GM18526 (cell line): Measurements from ENCODE around the gene ABI3BP.

Experiments
- POLR2A ChIP-seq: IDR thresholded peaks from 3 replicates; pipeline ENCODE4 v1.6.1; 2011; ENCODE audit not compliant: insufficient read length; ENCODE audit errors: extremely low read depth

ABI3BP gene

DNA sequence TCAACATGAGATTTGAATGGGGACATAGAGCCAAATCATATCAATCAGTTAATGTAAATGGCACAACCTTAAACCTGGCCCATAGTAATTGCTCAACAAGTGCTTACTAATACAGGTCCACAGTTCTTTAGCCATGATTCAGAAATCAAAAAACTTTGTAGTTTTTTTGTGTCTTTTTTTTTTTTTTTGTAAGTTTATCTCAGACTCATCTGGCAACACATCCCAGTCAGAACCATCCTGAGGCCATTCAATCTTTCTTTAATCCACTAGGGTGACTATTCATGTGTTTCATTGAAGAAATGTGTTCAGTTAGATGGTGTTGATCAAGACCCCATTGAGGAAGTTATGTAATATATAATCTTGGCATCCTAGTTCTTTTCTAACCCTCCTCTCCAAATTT is 65.4 kb downstream of the ABI3BP start:
- TF ChIP-seq POLR2A, result no peak

DNA sequence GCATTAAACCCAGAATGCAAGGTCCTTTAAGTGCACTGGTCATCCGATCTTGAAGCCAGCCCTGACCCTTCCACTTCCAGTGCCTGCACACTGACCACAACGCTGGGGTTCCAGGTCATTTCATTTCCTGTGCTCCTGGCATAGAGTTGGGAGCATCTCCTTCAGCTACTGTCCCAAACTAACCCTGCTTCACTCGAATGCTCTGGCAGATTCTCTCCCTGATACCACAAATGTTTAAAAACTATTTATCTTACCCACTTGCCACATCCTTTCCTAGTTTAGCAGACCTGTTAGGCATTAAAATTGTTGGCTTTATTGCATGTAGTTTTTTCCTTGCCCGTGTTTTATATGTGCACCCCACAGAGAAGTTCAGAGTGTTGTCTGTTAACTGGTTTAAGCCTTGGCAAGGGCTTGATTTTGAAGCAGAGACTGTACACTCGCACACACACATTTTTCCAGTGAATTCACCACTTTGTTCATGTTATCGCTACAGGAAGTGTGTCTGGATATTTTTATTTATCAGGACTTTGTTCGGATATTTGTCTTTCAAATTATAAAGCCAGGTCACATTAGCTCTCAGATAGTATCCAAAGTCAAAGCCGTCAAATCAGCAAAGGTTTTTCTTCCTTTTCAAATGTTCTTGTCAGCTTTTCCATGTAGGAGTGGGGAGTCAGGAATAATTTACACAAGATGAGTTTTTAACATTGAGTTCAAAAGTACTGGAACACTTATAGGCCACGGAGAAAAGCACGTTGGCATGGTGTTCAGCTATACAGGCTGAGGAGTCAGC is 77.3 kb downstream of the ABI3BP start:
- TF ChIP-seq POLR2A, result no peak

DNA sequence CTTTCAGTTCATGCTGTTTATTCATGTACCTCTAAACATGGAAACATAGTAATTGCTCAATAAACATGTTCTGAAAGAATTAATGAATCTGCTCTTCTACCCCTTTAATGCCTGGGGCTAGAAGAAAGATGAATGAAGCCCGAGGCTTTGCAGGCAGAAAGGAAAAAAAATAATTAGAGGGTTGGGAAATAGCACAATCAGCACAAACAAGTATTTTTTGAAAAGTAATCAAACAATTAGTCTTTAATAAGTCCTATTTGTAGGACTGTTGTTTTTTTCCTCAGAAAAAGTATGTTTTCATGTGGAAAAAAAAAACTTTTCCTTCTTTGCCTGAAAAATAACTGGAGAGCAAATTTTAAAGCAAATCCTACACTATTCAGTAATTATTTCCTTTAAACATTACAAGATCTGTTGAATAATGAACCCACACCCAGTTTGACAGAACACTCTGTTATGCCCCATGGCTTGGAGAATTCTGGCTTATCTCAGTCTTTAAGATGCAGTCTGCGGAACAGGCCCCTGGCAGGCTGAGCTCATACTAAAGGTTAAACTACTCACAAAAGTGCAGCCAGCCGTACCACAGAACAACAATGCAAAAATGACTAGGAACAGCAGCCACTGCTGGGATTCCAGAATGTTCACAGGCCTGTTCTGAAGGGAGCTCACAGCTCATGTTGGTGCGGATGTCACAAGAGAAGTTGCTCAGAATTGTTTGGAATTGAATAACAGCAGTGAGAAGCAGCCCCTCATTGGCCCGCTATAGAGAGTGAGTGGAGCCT is 79.2 kb downstream of the ABI3BP start:
- no peak for TF ChIP-seq POLR2A

DNA sequence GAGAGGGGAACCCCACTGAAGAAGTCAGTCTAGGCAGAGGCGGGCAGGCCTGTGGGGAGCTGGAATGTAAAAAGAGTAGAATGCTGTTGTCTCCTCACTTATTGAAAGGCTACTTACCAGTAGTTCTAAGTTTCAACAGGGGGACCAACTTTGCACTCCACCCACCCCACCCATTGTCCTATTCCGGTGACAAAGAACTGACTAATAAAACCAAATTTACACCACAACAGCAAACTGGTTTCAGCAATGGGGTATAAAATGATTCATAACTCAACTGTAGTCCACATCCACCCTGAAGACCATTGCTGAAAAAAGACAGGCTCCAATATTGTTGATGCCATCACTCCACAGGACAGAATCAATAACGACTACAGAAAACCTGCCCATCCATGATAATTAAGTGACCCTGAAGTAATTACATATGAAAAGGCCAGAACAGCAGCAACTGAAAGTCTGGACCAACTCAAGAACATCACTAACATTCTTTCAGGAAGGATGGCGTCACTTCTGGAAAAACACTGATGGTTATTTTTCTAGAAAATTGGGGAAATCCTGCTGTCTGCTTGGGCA is 80.2 kb downstream of the ABI3BP start:
- TF ChIP-seq POLR2A, result no peak

DNA sequence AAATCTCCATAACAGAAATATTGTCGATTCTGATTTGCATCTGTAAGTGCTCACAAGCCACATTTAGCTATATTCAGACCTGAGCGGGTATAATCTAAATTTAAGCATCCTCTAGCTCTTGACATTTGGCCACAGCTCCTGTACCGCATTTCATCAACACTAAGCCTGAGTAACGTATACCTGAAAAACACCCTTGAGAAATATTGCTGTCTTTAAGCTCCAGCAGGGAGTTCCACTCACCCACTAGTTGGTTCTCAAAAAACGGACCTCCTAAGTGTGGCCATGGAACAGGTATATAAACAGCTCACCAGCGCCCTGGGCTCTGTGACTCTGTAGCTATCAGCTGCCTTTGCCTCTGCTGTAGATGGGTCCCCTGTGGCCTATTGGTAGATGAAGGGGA is 80.7 kb downstream of the ABI3BP start:
- no peak for TF ChIP-seq POLR2A

DNA sequence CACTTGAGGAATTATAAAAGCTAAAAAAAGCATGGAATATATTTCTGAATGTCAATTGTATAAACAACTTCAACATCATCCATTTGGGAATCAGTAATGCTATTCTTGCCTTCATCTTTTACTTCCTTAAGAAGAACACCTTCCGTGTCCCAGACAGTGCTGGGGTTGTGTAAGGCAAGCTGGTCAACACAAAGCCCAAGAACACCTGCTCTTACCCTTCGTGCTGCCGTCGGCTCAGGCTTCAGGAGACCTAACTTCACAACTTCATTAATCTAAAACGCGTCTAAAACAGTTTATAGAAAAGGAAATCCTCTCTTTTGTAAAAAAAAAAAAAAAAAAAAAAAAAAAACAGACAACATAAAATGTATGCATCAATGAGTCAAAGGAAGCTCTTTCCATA is 81.3 kb downstream of the ABI3BP start:
- TF ChIP-seq POLR2A, result no peak

DNA sequence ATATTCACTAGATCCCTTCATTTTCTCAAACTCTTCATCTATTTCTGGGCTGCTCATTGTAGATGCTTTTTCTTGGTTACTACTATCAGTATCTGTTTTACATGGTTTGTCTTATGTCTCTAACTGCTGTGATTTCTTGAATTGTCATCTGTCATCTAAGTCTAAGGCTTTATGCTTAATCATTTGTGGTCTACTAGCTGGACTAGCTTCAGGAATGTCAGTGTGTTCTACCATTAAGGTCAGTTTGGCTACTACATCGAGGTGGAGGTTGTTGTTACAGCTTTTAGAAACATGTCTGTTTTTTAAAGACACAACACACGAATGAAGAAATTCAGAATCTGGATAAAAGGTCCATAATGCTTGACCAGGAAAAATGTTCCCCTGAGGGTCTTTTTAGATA is 82.2 kb downstream of the ABI3BP start:
- no peak for TF ChIP-seq POLR2A

DNA sequence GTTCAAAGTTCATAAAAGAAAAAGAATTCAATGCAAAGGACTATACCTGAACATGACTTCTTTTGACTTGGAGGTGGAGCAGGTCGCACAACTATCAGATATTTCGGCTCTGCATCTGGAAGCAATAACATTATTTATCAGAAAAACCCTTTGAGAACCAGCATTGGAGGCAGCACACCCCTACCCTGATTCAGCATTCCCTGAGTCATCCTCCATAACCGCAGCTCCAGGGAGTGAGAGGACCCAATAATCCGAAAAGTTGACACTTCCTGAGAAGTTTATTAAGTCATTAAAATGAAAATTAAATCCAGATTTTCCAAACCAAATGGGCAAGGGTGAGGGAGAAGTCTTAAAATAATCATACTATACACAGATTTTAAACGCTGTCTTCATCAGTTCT is 90.6 kb downstream of the ABI3BP start:
- no peak for TF ChIP-seq POLR2A

DNA sequence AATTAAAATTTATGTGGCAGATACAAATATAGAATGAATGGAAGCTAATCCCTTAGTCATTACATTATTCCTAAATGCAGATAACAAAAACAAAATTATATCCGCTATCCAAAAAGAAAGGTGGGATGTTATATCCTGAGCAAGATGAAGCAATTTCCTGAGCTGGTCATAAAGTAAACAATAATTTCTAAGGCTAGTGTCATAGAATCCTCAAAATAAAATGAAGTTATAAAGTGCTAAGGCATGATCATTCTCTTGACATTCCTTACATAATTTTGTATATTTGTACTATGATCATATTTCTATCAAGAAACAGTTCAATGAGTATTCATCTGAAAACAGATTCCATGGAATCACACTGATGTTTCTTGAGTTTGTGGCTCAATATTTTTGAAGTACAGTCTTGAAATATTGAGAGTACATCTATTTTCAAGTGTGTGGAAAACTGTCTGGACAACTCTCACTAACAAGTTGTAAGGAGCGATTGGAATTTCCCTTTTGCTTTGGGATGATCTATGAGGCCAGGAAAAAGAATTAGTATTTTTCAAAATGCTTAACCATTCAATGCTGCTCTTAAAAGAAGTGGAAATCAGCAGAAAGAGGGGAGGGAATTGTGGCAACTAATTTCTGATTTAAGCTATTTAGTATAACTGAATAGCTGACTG is 92.4 kb downstream of the ABI3BP start:
- TF ChIP-seq POLR2A, result no peak

DNA sequence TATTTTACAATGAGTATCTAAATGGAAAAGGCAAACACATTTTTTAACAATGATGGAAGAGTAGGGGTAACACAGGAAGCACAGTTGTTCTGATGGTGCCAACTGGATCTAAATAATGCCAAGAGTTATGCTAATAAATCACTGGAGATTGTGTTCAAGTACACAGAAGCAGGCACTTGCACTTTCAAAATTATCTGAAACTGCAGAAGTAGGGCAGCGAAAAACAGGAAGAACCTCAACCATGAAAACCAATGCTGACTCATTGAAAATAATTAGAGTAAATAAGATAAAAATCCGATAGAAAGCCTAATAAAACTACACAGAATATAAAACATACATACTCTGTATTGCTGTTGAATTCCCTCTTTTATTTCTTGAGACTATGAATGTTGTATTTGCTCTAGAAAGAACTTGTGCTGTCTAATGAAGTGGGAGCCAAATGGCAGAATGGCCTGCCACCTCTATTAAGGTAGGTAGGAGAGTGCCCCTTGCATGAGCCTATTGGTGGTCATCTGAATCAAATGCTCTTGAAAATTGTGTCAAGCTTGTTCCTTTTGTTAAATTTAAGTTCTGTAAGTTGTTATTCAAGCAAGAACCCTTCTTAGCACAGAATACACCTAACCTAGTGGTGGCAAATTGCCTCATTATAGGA is 93.7 kb downstream of the ABI3BP start:
- TF ChIP-seq POLR2A, result no peak

DNA sequence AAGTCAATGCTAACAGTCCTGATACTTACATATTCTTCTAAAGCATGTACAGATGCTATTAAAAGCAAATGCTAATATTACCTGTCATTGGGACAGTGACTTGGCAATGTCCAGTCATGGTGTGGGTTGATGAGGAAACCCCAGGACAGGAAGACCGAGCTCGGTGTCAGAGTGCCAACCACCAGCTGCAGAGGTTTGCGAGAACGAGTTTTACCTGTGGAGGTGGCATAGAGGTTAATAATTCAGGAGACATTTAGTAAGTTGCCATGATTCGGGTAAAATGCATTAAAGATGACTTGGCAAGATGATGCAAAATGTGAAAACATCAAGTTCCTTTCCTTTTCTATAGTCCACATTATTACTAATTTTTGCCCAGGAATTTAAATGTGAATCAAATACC is 94.5 kb downstream of the ABI3BP start:
- no peak for TF ChIP-seq POLR2A

DNA sequence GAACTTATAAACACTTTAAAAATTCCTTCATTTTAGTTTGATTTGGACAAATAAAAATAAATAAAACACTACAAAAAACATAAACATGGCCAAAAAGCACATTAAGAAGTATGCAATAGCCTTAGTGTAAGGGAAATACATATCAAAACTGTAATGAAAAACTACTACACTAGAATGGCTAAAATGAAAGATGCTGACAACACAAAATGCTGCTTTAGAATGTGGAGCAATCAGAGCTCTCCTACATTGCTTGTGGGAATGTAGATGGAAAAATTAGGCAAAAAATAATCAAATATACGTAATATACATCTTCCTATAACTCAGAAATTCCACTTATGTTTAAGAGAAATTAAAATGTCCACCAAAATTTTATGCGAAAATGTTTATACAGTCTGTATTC is 96.2 kb downstream of the ABI3BP start:
- no peak for TF ChIP-seq POLR2A

DNA sequence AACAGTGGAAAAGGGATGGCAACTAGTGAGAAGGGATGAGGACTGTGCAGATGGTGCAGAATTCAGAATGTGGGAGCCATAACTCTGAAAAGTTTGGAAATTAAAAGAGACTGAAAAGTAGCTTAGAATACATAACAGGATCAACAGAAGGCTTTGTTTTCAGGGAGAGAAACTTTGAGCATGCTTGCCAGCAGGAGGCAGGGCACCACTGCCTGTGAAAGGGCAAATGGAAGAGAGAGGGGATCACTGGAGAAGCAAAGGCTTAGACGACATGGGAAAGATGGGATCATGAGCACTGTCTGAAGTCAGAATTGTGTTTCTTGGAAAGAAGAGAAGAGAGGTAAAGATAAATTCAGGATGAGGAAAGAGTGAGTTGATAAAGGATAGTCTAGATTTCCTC is 99.6 kb downstream of the ABI3BP start:
- no peak for TF ChIP-seq POLR2A

DNA sequence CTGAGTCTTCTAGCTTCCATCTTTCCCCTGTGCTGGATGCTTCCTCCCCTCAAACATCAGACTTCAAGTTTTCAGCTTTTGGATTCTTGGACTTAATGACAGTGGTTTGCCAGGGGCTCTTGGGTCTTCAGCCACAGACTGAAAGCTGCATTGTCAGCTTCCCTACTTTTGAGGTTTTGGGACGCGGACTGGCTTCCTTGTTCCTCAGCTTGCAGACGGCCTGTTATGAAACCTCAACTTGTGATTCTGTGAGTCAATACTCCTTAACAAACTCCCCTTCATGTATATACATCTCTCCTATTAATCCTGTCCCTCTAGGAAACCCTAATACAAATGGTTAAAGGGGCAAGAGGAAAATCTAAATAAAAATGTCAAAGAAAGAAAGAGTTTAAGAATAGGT is 100.1 kb downstream of the ABI3BP start:
- no peak for TF ChIP-seq POLR2A

DNA sequence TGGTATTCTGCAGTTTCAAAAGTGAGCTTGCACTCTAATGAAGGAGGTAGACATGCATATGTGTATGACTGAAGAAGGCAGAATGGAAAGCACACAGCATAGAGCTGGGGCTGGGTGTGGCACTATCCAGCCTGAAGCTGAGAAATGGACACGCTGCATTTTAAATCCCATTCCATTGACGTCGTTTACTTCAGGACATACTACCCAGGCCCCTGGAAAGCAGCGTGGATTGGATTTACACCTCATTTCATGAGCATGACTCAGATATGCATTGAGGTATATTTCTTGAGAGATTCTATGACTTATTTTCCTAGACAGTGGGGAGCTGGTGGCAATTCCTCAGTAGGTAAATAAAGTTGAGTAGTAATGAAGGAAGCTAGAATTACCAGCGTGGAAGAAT is 101.4 kb downstream of the ABI3BP start:
- TF ChIP-seq POLR2A, result no peak
